Neural progenitor cell (in vitro differentiated cells): Measurements from ENCODE around the gene C1QTNF6. TPM values are rescaled to one million over a fixed set of nuclear protein-coding genes. Genes with fewer than 3 reads are reported as not detected.
A peak's percentile ranks its signal among the peaks of the same experiment; 100 is the strongest.

ENCODE experiments used
- DNase-seq: peaks from one replicate; pipeline ENCODE4 v3.0.0-alpha.2; 2016; ENCODE audit warnings: low spot score
- H2AFZ ChIP-seq: fragments of 200-600 bp; sonication (generic); replicated peaks from 2 replicates; pipeline ENCODE4 v1.6.1; 2016; ENCODE audit warnings: antibody characterized with exemption
- H3F3A ChIP-seq: fragments of 200-600 bp; sonication (generic); 2 replicates; pipeline ENCODE4 v1.6.1; 2016; ENCODE audit warnings: antibody characterized with exemption, low read depth
- H3K27ac ChIP-seq: fragments of 200-600 bp; sonication (generic); 2 replicates; pipeline ENCODE4 v1.5.1; 2016; ENCODE audit warnings: mild to moderate bottlenecking
- H3K27me3 ChIP-seq: fragments of 200-600 bp; sonication (generic); 2 replicates; pipeline ENCODE4 v1.6.1; 2016; ENCODE audit warnings: mild to moderate bottlenecking, moderate library complexity
- H3K36me3 ChIP-seq: fragments of 200-600 bp; sonication (generic); 2 replicates; pipeline ENCODE4 v1.5.1; 2016
- H3K4me1 ChIP-seq: fragments of 200-600 bp; sonication (generic); 2 replicates; pipeline ENCODE4 v1.6.1; 2016; ENCODE audit warnings: mixed run types
- H3K4me2 ChIP-seq: fragments of 200-600 bp; sonication (generic); 2 replicates; pipeline ENCODE4 v1.6.1; 2016
- H3K4me3 ChIP-seq: fragments of 200-600 bp; sonication (generic); 2 replicates; pipeline ENCODE4 v1.5.1; 2016
- H3K79me2 ChIP-seq: fragments of 200-600 bp; sonication (generic); 2 replicates; pipeline ENCODE4 v1.6.1; 2016; ENCODE audit warnings: low read depth
- H3K9ac ChIP-seq: fragments of 200-600 bp; sonication (generic); 2 replicates; pipeline ENCODE4 v1.6.1; 2016
- H3K9me3 ChIP-seq: fragments of 200-600 bp; sonication (generic); 2 replicates; pipeline ENCODE4 v1.5.1; 2016; ENCODE audit warnings: low read depth
- H4K20me1 ChIP-seq: fragments of 200-600 bp; sonication (generic); 2 replicates; pipeline ENCODE4 v1.6.1; 2016; ENCODE audit warnings: low read depth
- H3K27ac Mint-ChIP-seq: 3 replicates; pipeline ENCODE4 v1.8.0; 2021; ENCODE audit warnings: mixed read lengths
- H3K27me3 Mint-ChIP-seq: 2 replicates; pipeline ENCODE4 v1.8.0; 2022; ENCODE audit warnings: low read depth, mild to moderate bottlenecking, inconsistent platforms, moderate library complexity, mixed read lengths; ENCODE audit not compliant: insufficient read depth
- H3K36me3 Mint-ChIP-seq: 3 replicates; pipeline ENCODE4 v1.8.0; 2021; ENCODE audit warnings: mixed read lengths
- H3K4me1 Mint-ChIP-seq: 3 replicates; pipeline ENCODE4 v1.8.0; 2021; ENCODE audit warnings: mixed read lengths
- H3K4me3 Mint-ChIP-seq: 3 replicates; pipeline ENCODE4 v1.8.0; 2021; ENCODE audit warnings: mild to moderate bottlenecking, moderate library complexity, mixed read lengths
- H3K9me3 Mint-ChIP-seq: 3 replicates; pipeline ENCODE4 v1.8.0; 2020; ENCODE audit warnings: mixed read lengths
- EZH2 ChIP-seq: fragments of 200-600 bp; sonication (generic); IDR thresholded peaks from 2 replicates; pipeline ENCODE4 v1.6.1; 2017; ENCODE audit warnings: antibody characterized with exemption, mild to moderate bottlenecking, moderate library complexity
- EZH2phosphoT487 ChIP-seq: fragments of 200-600 bp; sonication (generic); IDR thresholded peaks from 2 replicates; pipeline ENCODE4 v1.6.1; 2017; ENCODE audit warnings: antibody characterized with exemption
- total RNA-seq: library from RNA; depleted of rRNA; stranded (reverse); fragments of >200 nt; gene quantifications from 2 replicates; pipeline ENCODE4 v1.2.3, GENCODE V29; 2015; ENCODE audit warnings: low replicate concordance
- TF ChIP-seq, protein P1 (sequence below): fragments of 200-600 bp; sonication (generic); IDR thresholded peaks from 2 replicates; pipeline ENCODE4 v1.5.1; 2017; ENCODE audit warnings: antibody characterized with exemption, mild to moderate bottlenecking

The C1QTNF6 gene
- total RNA-seq, 1 donor from 2014 or later = 7.2 TPM

DNA sequence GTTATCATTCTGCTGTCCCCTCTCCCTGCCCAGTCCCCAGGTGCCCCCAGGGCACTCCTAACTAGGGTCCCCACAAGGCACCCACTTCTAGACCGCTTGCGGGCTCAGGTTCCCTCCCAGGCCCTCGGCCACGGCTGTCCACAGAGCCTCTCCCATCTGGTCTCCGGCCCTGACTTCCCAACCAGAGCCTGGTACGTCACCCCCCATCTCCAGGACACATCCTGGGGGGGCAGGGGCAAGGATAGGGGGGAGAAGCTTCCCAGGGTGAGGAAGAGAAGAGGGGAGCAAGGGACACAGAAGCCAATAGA is 23.8 kb upstream of the C1QTNF6 start:
- Histone ChIP-seq H3K4me2 (peak overlapping the region; percentile 64), H3K79me2 (no peaks in the 10 kb centered on the region), H2AFZ (peak overlapping the region; percentile 88), H3K36me3 (no peaks in the 10 kb centered on the region), H3K9ac (no peak overlapping the region), H3K4me3 (no peak overlapping the region), H4K20me1 (no peaks in the 10 kb centered on the region), H3K27ac (no peak overlapping the region), H3K9me3 (no peaks in the 10 kb centered on the region), H3K4me1 (peaks cover 29% of the 10 kb centered on the region), H3K27me3 (no peaks in the 10 kb centered on the region), H3F3A (peaks cover 5% of the 10 kb centered on the region)
- no peaks in the 10 kb centered on the region for H3K36me3 Mint-ChIP-seq
- H3K4me1 Mint-ChIP-seq = peaks cover 50% of the 10 kb centered on the region
- no peaks in the 10 kb centered on the region for H3K9me3 Mint-ChIP-seq
- no peak overlapping the region for H3K4me3 Mint-ChIP-seq
- DNase-seq = no peak
- no peak overlapping the region for H3K27ac Mint-ChIP-seq
- TF ChIP-seq EZH2phosphoT487 = no peak
- TF ChIP-seq, protein P1, sequence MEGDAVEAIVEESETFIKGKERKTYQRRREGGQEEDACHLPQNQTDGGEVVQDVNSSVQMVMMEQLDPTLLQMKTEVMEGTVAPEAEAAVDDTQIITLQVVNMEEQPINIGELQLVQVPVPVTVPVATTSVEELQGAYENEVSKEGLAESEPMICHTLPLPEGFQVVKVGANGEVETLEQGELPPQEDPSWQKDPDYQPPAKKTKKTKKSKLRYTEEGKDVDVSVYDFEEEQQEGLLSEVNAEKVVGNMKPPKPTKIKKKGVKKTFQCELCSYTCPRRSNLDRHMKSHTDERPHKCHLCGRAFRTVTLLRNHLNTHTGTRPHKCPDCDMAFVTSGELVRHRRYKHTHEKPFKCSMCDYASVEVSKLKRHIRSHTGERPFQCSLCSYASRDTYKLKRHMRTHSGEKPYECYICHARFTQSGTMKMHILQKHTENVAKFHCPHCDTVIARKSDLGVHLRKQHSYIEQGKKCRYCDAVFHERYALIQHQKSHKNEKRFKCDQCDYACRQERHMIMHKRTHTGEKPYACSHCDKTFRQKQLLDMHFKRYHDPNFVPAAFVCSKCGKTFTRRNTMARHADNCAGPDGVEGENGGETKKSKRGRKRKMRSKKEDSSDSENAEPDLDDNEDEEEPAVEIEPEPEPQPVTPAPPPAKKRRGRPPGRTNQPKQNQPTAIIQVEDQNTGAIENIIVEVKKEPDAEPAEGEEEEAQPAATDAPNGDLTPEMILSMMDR = no peak
- TF ChIP-seq EZH2 = no peak
- peaks cover 17% of the 10 kb centered on the region for H3K27me3 Mint-ChIP-seq

DNA sequence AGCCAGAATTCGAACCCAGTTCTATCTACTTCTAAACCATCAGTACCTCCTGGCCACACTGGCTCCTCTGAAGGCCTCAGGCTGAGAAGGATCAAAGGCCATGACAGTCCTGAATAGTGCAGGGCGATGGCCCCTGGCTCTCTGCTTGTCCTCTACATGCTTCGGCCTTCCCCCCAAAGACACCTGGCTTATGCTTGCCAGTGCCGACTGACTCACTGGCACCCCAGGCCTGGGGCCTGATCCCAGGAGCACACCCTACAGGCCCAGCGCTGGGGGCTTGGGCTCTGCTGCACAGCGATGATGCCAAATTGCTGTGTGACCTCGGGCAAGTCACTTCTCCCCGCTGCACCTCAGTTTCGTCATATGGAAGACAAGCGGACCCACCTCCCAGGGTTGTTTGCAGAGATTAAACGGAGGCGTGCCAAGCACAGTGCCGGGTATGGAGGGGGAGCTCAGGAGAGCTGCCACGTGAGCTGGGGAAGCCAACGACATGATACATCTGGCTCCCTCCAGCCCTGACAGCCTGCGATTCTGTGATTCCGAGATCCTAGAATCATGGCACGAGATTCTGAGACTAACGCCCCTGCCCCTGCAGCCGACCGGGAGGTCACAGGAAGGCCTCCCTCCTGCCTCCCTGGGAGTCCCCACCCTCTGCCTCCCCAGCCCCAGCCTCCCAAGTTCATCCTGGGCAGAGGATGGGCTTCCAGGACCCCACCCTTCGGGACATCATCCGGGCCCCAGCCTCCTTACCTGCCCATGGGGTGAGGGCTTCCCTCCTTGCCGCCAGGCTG is 23.2 kb upstream of the C1QTNF6 start:
- Mint-ChIP-seq H3K27ac (peak overlapping the region; percentile 46), H3K4me3 (peak overlapping the region; percentile 18), H3K9me3 (no peaks in the 10 kb centered on the region), H3K27me3 (peaks cover 15% of the 10 kb centered on the region), H3K36me3 (no peaks in the 10 kb centered on the region), H3K4me1 (peaks cover 50% of the 10 kb centered on the region)
- H3K27me3 ChIP-seq = no peaks in the 10 kb centered on the region
- peaks cover 5% of the 10 kb centered on the region for H3F3A ChIP-seq
- no peaks in the 10 kb centered on the region for H3K79me2 ChIP-seq
- H4K20me1 ChIP-seq = no peaks in the 10 kb centered on the region
- peak overlapping the region; percentile 88 for H2AFZ ChIP-seq
- H3K4me2 ChIP-seq = peak overlapping the region; percentile 64
- TF ChIP-seq EZH2phosphoT487 (no peak), EZH2 (no peak)
- TF ChIP-seq, protein P1 = no peak
- H3K9ac ChIP-seq = no peak overlapping the region
- no peaks in the 10 kb centered on the region for H3K36me3 ChIP-seq
- H3K27ac ChIP-seq = no peak overlapping the region
- no peak for DNase-seq
- H3K9me3 ChIP-seq = no peaks in the 10 kb centered on the region
- H3K4me3 ChIP-seq = no peak overlapping the region
- H3K4me1 ChIP-seq = peaks cover 29% of the 10 kb centered on the region

DNA sequence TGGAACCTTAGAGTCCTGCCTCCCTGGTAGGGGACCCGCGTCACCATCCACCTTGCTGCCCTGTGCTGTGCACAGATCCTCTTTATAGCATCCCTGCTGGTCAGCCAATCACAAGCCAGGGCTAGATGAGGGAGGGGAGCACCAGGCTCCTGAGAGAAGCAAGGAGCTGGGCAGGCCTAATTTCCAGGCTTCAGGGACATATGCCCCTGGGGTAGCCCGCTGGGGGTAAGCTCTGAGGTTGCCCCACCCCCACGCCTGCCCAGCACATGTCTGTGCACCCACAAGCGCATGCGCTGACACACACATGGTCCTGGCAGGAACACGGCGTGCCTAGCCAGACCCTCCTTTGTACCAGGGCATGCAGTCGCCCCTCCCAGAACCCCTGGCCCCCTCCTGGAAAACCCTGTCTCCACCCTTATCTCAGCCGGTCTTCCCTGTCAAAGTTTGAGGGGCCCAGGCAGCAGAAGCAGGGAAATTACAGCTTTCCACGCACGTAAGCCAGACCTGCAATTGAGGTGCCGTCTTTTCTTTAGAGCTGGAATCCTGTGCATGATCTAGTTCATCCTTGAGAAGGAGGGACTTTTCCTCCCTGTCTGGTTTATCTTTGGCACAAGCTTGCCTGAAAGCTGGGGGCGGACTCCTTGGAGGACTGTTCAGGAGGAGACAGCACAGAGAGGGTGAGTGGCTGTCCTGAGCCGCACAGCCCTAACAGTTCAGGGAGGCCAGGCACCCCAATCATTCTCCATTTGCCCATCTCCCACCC is 22.2 kb upstream of the C1QTNF6 start:
- no peak overlapping the region for H3K4me3 ChIP-seq
- peaks cover 13% of the 10 kb centered on the region for H3K27me3 Mint-ChIP-seq
- no peak overlapping the region for H3K4me2 ChIP-seq
- TF ChIP-seq EZH2phosphoT487 = no peak
- TF ChIP-seq, protein P1 = no peak
- no peak for TF ChIP-seq EZH2
- H3K9me3 Mint-ChIP-seq = no peaks in the 10 kb centered on the region
- no peaks in the 10 kb centered on the region for H3K79me2 ChIP-seq
- H3K27ac Mint-ChIP-seq = peak overlapping the region; percentile 63
- peaks cover 50% of the 10 kb centered on the region for H3K4me1 Mint-ChIP-seq
- no peak overlapping the region for H3K27ac ChIP-seq
- no peak for DNase-seq
- no peak overlapping the region for H3K9ac ChIP-seq
- no peak overlapping the region for H3K4me3 Mint-ChIP-seq
- H2AFZ ChIP-seq = no peak overlapping the region
- H3F3A ChIP-seq = peaks cover 5% of the 10 kb centered on the region
- no peaks in the 10 kb centered on the region for H3K27me3 ChIP-seq
- no peaks in the 10 kb centered on the region for H3K36me3 ChIP-seq
- peaks cover 29% of the 10 kb centered on the region for H3K4me1 ChIP-seq
- no peaks in the 10 kb centered on the region for H3K9me3 ChIP-seq
- no peaks in the 10 kb centered on the region for H4K20me1 ChIP-seq
- no peaks in the 10 kb centered on the region for H3K36me3 Mint-ChIP-seq
